GM21423 (cell line): ENCODE results near the gene CYP4B1.
"Not testable (repeated sequence)": the region's sequence is repeated elsewhere in the genome, so short reads cannot be mapped to it uniquely, and the experiment has no call there.

ENCODE experiments used
- ATAC-seq: cut with Tn5 transposase; IDR thresholded peaks from one replicate; pipeline ENCODE4 v1.9.1; 2021; ENCODE audit warnings: mild to moderate bottlenecking, moderate library complexity; ENCODE audit not compliant: unreplicated experiment

CYP4B1 gene

DNA sequence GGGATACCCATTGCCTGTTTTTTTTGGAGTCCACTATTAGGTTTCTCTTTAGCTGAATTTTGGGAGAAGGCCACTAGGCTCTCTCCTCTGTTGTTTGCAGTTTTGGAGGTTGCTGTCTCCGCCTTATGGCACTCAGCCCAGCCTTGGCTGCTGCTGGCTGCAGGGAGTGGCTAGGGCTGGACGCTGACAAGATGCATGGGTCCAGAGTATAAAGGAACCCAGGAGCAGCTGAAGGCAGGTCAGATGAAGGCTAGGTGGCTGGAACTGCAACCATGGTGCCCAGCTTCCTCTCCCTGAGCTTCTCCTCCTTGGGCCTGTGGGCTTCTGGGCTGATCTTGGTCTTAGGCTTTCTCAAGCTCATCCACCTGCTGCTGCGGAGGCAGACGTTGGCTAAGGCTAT is at the start of gene CYP4B1:
Gene CYP4B1, plus strand, starts transcription at position 237 of the 400 bp plus-strand sequence. Its CDS starts 36 bp downstream, at position 273.
- no peak for ATAC-seq

- ATAC-seq: no peak
Measured at GRCh38 chr1:46749404-46749803, 49.4 kb upstream of the CYP4B1 start.

DNA sequence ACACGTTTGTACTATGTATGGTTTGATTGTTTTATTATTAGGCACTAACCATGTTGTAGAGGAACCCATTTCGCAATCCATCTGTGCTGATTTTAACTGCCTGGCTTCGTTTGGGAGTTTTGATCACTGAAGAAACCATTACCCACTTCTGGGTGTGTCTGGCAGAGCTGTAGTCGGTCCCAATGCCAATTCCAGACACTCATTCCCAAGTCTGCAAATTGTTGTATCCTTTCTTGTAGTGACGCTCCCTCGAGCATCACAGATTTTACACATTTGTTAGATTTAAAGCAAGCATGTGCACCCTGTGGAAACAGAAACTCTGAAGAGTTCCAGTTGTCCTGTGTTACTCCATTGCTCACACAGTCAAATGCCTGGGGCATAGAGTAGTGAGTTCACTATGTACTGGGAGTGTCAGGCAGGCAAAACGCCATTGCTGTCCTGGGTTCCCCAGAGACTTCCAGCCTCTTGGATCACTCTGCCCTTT is 48.9 kb upstream of the CYP4B1 start:
- ATAC-seq: no peak

DNA sequence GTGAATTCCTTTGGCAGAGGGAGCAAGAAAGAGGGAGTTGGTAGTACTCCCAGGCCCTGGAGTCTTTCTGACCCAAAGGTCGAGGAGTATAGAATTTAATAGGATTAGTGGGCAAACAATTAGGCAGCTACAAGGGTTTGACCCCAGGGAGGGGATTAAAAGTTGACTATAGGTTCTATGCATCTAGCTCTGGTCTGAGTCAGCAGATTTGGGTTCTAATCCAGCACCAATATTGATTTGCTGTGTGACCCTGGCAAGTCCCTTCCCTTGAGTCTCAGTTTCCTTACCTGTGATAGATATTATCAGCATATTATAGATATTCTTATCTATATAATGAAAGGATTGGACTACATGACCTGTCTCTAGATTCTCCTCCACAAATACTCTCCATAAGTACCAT is 44.9 kb upstream of the CYP4B1 start:
- no peak for ATAC-seq

GRCh38 chr1:46754707-46755106 is 44.1 kb upstream of the CYP4B1 start:
- not testable (repeated sequence) for ATAC-seq

GRCh38 chr1:46755121-46755520 is 43.7 kb upstream of the CYP4B1 start:
- no peak for ATAC-seq

DNA sequence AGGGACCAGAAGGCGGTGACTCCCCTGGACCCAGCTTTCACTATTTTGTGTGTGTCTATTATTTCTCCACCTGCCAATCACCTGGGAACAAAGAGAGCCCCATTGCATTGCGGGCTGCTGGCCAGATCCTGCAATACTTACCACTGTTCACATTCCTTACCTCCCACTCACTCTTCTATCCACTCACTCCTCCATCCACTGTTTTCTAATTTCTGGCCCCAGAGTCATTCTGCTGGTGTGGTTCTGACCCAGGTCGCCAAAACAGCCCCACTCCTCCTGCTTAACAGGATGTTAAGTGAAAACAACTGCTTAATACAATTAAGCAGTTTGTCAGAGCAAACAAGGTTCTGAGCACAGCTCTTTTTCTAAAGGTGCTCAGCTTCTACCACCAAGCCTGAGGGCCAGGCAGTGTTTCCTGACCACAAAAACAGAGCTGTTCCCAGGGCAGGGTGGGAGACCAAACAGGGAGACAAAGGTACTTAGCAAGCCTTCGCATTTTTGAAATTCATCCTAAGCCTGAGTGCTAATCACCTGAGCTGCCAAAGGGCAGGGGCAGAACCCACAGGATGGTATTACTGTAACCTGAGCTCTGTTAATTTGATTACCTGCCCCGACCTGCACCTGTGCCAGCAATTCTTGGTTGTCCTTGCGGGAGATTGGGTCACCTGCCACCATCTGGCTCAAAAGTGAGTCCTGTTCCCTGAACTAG is 41.4 kb upstream of the CYP4B1 start:
- ATAC-seq: no peak

DNA sequence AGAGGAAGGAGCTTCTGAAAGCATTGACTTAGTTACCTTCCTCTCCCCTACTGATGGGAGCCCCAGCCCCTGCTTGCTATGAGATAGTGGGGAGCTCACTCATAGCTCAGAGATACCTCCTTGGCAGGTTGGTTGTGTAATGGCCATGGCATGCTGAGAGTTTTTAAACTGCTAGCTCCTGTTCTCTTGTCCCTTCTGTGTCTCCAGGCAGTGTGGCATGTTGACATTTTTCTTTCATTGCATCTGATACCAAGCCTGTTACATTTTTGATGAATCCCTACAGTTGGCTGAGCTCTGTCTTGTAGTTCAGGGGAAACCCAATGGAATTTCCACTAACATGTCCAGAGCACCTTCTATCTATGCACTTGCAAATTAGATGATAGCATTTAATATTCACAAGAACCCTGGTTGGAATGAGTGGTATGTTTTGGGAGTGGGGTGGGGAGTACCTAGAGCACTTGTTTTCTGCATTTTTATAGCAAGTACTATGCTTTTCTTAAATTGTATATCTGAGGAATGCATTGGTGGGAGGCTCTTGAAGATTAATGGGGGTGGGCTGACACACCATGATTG is 40.8 kb upstream of the CYP4B1 start:
- no peak for ATAC-seq

DNA sequence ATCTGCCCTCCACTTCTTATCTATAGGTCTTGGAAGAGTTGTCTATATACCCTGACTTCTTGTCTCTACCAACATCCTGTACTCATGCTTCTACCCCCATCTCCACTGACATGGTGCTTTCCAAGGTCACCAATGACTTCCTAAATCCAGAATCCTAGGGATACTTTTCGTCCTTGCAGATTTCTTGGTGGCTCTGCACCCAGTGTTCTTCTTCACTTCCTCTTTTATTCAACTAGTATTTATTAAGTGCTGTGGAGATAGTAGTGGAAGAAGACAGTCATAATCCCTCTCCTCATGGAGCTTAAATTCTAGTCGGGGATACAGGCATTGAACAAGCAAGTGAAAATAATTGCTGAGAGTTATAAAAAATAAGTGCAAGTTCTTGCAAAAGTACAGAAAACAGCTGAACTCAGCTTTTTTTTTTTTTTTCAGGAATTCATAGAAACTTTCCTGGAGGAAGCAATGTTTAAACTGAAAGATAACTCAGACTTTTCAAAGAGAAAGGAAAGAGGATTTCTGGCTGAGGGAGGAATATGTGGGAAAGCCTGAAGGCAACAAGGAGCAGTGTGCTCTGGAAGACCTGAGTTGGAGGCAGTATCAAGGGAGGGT is 38.2 kb upstream of the CYP4B1 start:
- no peak for ATAC-seq

DNA sequence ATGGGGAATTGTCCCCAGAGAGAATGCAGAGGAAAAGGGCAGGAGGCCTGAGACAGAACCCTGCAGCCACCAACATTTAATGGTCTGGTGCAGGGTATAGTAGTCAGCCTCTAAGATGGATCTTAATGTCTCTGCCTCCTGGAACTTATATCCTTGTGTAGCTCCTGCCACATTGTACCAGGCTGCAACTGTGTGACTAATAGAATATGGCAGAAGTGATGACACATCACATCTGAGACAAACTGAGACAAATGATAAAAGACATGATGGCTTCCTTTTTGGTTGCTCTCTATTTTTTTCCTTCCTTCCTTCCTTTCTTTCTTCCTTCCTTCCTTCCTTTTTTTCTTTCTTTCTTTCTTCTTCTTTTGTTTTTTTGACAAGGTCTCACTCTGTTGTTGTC is 37.1 kb upstream of the CYP4B1 start:
- no peak for ATAC-seq

- ATAC-seq: no peak
Measured at GRCh38 chr1:46764402-46764801, 34.4 kb upstream of the CYP4B1 start.

- no peak for ATAC-seq
Measured at GRCh38 chr1:46767649-46768282, 31.1 kb upstream of the CYP4B1 start.

DNA sequence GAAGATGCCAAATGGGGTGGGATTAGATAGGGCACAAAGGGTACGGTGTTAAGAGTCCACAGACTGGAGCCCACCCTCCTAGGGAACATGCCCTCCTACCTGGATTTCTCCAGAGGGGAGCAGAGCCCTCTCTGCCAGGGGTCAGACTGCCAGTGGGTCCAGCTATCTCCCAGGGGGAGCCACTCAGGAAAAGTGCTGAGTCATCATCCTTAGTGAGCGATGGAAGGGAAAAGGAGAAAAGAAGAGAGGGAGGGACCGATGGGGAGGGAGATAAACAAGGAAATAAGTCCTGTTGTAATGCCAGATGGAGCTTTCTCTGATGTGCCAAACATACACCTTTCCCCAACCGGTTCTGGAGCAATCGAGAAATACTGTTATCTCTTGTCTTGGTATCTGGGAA is 30.4 kb upstream of the CYP4B1 start:
- ATAC-seq: no peak

- no peak for ATAC-seq
Measured at GRCh38 chr1:46769028-46769740, 29.7 kb upstream of the CYP4B1 start.

GRCh38 chr1:46770541-46770940 is 28.3 kb upstream of the CYP4B1 start:
- no peak for ATAC-seq

GRCh38 chr1:46772571-46772970 is 26.3 kb upstream of the CYP4B1 start:
- ATAC-seq: no peak

DNA sequence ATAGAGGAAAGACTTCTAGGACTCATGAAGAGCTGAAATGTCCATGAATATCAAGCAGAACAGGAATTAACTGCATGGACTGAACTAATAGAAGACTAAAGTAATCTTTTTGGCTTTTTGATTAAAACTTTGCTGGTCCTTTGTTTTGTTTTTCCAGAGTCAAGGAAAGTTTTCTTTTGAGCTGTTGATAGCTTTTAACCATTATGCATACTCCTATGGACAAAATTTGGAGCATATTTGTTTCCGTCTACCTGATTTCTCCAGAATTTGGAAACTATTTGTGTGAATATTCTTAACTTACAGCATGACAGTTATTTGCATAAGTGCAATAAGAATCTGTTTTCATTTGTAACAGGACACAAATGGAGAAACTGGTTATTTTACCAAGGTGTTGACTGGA is 24.5 kb upstream of the CYP4B1 start:
- no peak for ATAC-seq

- ATAC-seq: not testable (repeated sequence)
Measured at GRCh38 chr1:46778456-46778855, 20.4 kb upstream of the CYP4B1 start.

DNA sequence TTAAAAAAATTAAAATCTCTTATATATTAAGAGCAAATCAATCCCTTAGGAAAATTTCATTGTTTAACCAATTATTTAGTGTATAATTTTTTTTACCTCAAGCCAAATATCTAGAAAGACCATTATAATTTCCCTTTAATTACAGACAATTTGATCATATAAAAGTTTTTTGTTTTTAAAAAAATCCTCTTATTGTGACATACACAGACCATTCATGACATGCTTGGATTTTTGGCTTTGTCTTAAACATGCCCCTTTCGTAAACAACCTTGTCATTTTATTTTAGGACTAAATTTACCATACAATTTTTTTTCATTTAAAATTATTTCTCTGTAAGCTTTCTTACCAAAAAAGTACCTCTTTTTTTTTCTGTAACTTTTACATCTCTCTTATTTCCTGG is 14.2 kb upstream of the CYP4B1 start:
- no peak for ATAC-seq

GRCh38 chr1:46788634-46789033 is 10.2 kb upstream of the CYP4B1 start:
- not testable (repeated sequence) for ATAC-seq

DNA sequence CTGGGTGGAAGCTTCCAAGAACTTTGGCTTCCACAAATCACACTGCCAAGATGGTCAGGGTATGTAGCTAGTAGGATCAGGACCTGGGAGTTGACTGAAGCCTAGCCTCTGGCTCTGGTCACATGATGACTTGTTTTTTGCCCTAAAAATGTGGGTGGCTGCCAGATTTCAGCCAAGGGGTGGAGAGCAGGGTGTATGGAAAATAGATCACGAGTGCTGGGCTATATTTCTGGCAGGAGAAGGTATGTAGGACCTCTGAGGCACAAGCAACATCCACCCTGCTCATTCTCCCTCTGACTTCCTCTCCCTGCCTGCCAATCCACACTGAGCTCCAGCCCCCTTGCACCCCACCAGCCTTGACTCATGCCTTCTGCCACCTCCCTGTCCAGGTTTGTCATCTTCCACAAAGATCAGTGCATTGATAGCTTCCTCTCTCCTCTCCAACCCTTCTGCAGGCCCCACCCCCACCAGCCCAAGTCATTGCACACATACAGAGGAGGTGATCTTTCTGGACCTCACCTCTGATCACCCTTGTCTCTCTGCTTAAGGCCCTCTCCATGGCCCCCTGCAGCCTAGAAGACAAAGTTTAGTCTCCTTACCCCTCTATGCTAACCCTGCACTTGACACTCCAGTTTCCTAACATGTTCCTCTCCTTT is 8.3 kb upstream of the CYP4B1 start:
- ATAC-seq: no peak
